ENCODE data around the gene ROCK2.
"Not testable (repeated sequence)": the region's sequence is repeated elsewhere in the genome, so short reads cannot be mapped to it uniquely, and the experiment has no call there.

Gene ROCK2

DNA sequence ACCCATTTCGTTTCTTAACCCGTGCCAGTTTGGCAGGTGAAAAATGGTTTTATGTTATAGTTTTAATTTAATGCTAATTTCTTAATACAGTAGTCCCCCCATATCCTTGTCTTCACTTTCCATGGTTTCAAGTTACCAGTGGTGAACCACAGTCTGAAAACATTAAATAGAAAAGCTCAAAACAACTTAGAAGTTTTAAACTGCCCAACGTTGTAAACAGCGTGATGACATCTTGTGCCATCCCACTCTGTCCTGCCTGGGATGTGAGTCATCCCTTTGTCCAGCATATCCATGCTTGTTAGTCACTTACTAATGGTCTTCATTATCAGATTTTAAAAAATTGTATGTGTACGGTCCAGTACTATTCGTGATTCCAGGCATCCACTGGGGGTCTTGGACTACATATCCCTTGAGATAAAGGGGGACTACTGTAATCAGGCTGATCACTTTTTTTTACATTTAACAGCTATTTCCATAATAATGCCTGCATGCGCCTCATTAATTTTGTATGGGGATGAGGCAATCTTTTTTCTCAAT, 157.3 kb downstream of the ROCK2 start:
- DNase-seq (ENCODE audit: low read depth, low spot score) = no peak

DNA sequence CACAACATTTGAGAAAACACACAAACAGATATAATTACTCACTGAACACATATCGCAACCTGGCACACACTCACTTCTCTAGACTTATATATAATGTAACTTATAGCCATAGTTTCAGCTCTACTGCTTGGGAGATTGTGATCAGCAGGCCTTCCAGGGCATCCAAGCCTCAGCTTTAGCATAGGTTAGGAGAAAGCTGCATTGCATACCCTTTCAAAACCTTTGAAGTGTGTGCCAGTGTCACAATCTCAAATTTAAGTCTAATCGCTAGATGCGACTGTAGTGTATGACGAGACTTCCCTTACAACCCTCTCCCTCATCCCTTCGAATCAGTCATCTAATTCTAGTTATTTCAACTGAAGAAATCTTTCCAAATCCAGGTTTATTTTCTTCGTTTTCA, 158.3 kb downstream of the ROCK2 start:
- no peak for DNase-seq (ENCODE audit: low read depth, low spot score)

DNA sequence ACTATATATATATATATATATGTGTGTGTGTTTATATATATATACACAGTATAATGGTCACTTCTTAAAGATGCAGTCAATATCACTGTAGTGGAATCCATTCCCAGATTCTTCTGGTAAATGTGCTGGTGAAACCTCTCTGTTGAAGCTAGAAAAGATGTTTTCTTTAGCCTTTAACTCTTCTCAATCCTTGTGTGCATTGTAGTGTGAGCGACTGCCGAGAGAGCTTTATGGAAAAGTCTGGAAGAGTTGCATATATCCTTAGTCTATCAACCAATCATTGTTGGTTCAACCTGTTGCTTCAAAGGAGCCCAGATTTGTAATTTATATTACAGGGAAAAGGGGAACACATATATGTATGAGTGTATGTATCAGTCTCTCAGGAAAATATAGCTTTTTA, 161.5 kb downstream of the ROCK2 start:
- DNase-seq (ENCODE audit: low read depth, low spot score) = no peak

DNA sequence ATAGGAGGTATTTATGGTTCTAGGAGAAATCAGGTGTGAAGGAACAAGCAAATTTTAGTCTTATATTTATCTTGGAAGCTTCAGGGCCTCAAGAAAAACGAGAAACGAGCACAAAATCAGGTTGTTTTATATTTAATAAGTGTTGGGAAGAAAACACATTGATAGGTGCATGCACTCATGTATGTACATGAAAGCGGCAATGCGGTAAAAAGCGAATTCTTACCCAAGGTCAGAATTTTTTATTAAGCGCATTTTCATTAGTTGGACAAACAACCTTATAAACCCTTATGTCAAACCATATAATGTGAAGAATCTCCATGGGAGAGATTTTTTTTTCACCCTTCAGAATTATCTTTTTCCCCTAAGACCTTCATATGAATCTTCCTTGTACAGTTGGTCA, 163.8 kb downstream of the ROCK2 start:
- no peak for DNase-seq (ENCODE audit: low read depth, low spot score)

DNA sequence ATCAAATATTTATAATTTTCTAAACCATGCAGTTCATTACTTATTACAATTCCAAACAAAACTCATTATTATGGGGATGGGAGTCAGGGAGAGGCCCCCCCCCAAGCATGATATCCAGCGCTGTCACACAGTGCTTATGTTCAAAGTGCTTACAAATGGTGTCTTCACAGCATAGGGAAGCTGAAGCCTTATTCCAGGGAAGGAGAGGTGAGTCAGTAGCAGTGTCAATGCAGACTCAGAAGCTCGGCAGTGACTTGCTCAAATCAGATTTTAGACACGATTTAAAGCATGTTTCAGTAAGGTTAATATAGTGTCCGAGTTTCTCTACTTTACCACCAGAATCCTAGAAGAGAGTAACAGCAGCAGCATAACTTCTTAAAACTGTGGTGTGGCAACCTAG, 164.5 kb downstream of the ROCK2 start:
- DNase-seq (ENCODE audit: low read depth, low spot score) = no peak

DNA sequence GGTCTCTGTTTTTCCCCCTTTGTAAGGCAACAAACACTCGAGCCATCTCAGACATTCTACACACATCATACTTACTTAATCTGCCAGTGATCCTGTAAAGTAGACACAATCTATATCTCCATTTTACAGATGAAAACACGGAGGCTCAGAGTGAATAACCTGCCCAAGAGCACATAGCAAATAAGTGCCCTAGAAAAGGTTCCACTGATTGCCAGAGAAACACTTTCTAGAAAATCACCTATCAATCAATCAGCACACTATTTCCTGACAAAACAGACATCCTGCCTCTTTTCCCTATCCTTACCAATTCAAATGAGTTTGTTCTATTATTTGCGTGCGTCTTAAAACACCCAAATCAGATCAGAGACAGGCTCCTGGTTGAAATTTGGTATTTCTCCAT, 165.2 kb downstream of the ROCK2 start:
- no peak for DNase-seq (ENCODE audit: low read depth, low spot score)

DNA sequence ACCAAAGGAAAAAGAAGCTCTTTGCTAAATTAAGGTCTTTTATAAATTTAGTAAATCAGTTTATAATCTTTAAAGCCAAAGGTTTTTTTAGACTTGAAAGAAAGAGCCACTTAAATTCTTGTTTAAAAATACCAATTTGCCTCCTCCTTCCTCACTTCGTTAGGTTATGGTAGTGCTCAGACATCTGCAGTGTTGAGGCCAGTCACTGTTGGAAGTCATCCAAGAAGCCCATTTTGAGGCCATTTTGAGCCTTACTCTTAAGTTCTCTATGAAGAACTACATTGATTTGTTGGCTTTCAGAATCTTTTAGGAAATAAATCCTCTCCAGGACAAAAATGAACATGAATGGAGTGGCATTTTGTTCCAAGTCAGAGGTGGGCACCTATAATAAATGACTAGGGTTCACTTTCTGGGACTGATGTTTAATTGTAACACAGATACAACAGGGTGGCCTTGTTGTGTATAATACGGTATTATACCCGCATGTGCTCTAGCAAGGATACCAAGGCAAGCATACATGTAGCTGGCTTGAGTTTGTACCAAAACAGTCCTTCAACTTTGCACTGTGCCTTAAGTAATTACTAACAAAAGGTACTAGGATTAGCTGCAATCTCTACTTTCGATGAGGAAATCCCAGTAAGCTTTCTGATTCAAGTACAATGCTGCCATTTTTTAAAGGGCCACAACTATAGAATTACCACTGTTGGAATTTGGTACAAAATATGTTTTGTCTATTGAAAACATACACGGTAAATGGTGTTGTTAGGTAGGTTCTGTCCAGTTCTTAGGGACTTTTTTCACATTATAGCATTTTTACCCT, 166.4 kb downstream of the ROCK2 start:
- DNase-seq (ENCODE audit: low read depth, low spot score) = no peak

DNA sequence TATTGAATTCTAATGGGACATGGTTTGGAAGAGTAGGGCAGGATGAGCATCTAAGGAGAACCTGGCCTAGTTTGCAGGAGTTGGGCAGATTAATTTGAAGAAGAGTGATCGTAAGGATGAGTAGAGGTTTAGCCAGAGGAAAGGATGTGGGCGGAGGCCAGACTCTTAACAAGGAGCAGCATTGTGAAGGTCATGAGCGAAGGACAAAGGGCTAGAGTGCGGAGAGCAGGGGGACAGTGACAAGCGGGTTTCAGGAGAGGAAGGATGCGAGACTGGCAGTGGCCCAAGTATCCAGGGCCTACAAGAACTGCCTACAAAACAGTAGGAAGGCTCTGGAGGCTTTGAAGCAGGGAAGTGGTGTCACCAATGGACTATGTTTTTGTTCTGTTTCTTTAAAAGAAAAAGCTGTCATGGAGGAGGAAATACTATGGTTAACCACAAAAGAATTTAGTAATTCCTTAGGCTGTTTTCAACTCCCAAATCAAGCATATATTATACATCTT, 169.1 kb downstream of the ROCK2 start:
- DNase-seq (ENCODE audit: low read depth, low spot score) = no peak

DNA sequence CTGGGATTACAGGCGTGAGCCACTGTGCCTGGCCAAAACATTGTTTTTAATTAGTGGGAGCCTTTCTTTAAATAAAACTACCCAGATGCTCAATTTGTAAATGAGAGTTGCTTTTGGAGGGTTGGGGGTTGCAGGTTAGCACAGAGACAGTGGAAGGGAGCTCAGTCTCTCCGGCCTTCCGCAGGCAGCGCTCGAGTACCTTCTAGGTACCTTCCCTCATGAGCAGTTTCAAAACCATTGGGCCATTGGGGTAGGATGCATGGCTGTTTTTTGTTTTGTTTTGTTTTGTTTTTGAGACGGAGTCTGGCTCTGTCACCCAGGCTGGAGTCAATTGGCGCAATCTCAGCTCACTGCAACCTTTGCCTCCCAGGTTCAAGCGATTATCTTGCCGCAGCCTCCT, 170.2 kb downstream of the ROCK2 start:
- no peak for DNase-seq (ENCODE audit: low read depth, low spot score)

DNA sequence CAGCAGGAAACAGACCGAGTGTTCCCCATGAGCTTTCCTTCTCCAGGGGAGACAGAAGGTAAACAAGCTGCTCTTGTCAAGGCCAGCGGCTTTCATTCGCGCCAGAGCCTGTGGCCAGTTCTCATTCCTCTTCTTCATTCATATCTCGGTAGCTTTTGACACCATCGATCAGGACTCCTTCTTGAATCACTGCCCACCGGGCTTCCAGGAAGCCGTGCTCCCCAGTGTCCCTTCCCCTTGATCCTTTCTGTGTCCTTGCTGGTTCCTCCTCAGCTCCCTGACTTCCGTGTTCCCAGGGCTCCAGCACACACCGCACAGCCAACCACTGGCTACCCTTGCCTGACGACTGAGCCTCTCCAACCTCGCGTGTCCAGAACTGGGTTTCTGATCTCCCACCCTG, 175.1 kb downstream of the ROCK2 start:
- no peak for DNase-seq (ENCODE audit: low read depth, low spot score)

DNA sequence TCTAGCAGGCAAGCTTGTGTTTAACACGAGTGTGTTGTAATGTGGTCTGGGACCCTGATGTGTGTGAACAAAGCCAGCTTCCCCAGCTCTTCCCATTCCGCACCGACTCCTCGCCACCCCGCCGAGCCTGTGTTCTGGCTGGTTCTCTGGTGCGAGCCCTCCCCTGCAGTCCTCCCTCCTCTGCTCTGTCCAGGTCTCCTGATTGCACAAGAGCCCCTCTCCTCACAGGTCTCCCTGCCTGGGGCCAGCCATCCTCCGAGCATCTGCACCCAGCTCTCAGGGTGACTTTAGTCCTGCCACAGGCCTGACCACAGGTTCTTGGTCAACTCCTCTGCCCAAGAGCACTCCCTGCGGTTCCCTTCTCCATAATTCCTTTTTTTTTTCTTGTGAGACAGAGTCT, 175.9 kb downstream of the ROCK2 start:
- DNase-seq (ENCODE audit: low read depth, low spot score) = no peak

DNA sequence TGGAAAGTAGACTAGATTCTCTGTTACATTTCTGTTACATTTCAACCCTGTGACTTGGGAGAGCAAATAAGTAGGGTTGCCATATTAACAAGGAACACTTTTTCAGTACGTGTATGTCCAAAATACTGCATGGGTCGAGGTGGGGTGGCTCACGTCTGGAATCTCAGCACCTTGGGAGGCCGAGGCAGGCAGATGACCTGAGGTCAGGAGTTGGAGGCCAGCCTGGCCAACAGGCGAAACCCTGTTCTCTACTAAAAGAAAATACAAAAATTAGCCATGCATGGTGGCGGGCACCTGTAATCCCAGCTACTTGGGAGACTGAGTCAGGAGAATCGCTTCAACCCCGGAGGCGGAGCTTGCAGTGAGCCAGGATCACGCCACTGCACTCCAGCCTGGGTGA, 178.0 kb downstream of the ROCK2 start:
- no peak for DNase-seq (ENCODE audit: low read depth, low spot score)

DNA sequence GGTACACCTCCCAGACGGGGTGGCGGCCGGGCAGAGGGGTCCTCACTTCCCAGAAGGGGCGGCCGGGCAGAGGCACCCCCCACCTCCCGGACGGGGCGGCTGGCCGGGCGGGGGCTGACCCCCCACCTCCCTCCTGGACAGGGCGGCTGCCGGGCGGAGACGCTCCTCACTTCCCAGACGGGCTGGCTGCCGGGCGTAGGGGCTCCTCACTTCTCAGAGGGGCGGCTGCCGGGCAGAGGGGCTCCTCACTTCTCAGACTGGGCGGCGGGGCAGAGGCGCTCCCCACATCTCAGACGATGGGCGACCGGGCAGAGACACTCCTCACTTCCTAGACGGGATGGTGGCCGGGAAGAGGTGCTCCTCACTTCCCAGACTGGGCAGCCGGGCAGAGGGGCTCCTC, 179.4 kb downstream of the ROCK2 start:
- not testable (repeated sequence) for DNase-seq (ENCODE audit: low read depth, low spot score)

DNA sequence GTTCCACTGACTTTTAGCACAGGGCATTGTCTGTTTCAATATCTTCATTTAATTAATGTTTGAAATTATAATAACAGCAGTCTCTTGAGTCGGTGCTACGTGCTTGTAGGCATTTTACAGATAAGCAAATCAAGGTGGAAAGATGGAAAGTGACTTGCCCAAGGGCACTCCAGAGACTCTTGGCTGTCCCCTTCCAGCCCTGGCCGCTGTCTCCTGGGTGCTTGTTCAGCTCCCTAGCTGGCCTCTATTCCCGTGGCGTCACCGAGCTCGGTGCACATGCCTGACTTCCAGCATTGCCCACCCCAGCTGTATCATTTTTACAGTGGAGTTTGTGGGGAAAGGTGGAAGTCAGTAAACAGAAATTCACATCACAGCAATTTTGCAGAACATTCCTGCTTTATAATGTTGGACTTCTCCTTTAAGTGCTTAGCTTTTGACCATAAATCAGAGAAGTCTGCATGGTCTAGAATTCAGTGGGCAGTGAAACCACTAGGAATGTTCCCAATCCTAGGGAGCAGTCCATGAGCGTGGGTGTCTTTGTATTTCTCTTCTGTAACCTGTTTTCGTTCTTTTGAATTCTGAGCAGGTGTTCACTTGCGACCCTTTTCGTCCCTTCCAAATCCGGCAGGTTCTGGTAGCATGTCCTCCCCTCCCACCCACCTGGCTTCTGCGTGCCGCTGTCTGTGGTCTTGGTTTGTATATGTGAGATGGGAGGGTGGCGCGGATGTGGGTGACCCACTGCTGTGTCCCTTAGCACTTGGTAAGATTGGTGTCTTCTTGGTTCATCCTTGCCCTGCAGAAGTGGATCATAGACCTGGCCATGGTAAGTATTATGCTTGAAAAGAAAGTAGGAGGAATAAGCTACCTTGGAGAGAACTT, 180.8 kb downstream of the ROCK2 start:
- no peak for DNase-seq (ENCODE audit: low read depth, low spot score)

DNA sequence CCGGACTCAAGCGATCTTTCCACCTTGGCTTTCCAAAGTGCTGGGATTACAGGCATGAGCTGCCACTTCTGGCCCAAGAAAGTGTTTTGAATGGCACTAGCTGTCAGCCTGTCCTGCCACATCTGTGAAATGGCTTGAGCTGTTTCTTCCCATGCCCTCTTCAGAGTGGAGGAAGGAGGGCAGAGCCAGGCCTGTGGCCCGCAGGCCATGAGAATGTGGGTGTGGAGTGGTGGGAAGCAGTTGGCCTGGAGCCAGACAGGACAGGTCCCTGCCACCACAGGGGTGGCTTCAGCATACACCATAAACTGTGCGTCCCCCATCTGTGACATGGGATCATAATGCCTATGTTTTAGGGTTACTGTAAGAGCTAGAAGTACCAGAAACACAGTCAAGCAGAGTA, 182.7 kb downstream of the ROCK2 start:
- no peak for DNase-seq (ENCODE audit: low read depth, low spot score)

DNA sequence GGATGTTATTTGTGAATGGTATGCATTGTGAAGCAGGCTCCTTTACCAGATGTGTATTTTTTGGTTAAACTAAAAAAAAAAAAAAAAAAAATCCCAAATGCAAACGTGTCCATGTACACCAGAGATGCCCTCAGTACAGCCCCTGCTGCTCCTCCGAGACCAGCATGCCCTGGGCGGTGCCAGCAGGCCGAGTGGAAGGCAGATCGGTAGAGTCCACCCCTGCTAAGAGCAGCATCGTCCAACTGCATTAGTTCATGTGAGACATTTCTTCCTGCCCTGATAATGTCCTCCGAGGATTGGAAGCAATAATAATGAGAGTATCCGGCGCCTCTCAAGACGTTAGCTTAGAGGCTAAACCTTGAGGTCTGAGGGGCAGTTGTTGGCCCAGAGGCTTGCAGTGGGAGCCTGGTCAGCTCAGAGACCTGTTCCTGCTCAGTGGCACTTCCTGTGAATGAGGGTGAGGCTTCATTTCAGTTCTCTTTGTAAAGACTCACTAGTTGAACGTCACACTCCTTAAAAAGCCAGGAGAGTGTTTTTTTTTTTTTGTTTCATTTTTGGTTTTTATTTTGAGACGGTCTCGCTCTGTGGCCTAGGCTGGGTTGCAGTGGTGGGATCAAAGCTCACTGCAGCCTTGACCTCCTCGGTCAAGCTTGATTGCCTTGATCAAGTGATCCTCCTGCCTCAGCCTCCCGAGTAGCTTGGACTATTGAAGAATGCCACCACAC, 183.5 kb downstream of the ROCK2 start:
- DNase-seq (ENCODE audit: low read depth, low spot score) = no peak

DNA sequence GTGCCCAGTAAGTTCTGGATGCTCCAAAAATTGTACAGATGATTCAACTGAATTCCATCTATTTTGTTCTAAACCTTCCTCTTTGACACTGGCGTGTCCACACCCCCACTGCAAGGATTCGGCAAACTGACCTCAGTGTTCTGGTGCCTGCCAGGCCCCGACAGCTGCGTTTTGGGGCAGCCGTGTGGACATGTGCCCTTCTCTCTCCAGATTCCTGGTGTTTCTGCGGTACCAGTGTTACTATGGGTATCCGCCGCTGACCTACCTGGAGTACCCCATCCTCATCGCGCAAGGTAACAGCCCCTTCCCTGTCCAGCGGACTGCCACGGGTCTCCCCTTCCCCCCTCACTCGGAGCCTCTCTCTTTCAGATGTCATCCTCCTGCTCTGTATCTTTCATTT, 184.2 kb downstream of the ROCK2 start:
- DNase-seq (ENCODE audit: low read depth, low spot score) = no peak

DNA sequence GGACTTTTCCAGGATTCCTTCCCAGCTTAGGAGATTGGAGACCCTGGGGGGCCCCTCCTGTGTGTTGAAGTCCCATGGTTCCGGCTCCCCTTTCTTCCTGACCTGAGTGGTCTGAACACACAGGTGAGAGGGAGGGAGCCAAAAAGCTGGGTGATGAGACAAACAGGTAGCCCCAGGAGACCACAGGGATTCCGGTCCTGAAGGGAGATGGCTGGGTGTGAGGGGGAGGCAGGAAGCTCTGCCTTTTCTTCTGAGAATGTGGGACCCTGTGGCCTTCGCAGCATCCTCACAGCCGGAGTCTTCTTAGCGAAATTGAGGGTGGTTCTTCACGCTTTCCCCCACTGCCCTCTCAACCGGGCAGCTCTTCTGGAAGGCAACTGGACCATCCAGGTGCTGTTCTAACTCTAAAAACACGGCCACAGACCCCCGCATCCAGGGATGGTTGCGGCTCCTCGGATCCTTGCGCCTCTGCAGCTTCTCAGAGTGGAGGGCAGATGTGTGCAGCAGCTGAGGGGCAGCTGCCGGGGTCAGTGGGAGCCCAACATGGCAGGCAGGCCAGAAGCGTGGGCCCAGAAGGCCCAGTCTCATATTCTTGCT, 184.8 kb downstream of the ROCK2 start:
- no peak for DNase-seq (ENCODE audit: low read depth, low spot score)

DNA sequence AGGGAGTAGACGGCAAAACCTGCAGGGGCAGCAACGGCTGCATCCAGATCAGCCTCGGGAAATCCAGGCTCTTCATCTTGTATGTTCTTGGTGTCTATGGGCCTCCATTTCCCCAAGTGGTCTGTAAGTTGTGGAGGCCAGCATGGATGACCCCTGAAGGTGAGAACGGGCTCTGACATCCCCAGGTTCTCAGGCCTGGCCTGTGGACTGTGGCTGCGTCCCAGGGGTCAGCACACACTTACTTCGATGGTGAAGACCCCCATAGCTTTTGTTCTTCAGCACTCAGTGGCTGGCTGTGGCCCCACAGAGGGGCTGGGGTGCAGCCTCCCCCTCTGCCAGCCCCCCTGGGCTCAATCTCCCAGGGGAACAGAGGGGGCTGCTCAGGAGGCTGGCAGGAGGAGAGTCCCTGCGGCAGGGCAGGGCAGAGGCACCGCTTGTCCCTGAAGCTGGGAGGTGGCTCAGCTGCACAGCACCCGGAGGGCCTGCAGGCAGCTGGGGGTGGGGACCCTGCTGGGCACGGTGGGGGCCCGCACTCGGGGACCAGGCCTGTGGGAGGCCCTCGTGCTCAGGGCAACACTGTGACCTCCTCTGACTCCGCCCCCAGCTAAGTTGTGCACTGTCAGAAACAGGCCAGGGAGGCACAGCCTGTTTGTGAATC, 185.4 kb downstream of the ROCK2 start:
- DNase-seq (ENCODE audit: low read depth, low spot score) = no peak

DNA sequence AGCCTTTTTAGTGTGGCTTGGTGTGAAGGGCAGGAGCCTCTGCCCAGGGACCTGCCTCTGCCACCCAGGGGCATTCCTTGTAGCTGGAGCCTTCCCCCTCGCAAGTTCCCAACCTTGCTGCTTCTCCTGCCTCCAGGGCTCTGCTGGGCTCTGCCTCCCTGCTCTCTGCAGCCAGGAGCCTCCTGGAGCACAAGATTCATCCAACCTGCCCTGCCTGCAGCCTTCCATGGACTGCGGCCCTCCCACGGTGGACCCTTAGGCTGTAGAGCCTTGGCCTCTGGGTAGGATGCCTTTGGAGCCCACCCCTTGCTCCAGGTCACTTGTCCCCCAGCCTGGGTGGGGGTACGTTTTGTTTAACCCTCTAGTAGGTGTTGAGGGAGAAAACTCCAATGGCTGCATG, 186.7 kb downstream of the ROCK2 start:
- no peak for DNase-seq (ENCODE audit: low read depth, low spot score)

DNA sequence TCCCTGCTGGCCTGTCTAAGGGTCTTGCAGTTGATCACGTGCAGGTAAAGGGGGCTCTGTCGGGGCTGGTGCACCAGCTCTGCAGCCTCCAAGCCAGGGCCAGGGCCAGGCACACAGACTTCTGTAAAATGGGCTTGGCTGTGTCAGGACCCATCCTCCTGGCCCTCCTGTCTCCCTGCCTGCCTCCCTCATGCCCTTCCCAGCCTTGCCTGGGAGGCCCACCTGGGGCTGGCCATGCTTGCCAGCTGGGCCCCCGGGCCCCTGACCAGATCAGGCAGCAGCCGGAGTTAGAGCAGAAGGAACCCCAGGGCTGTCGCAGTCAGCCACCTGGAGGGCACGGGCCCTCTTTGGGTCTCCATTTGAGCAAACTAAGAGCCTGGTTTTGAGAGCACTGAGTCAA, 187.1 kb downstream of the ROCK2 start:
- DNase-seq (ENCODE audit: low read depth, low spot score) = no peak
